ENCODE data around the gene MOV10L1. TPM values are rescaled to one million over a fixed set of nuclear protein-coding genes. Genes with fewer than 3 reads are reported as not detected.

Gene MOV10L1
- total and polyA plus RNA-seq, 9 of the 15 experiments (the other 6 are each of a cell fraction or from before 2014, with no cell fraction given) = 0.06 to 0.43 (median 0.15) TPM

GRCh38 chr22:50141891-50142363 is 52.1 kb downstream of the MOV10L1 start (continued):
- peak; percentile 67; the same call in 1 of the 2 replicates for TF ChIP-seq ZBTB7A (IDR thresholded peaks at IDR 0.05; ENCODE audit: borderline replicate concordance, control insufficient read depth, low read depth, low read length)
- TF ChIP-seq TAF15 (IDR thresholded peaks at IDR 0.05; ENCODE audit: low read depth, low read length) = no peak

GRCh38 chr22:50143096-50143495 is 53.3 kb downstream of the MOV10L1 start:
- no peaks in the 10 kb centered on the region for H3K9me3 ChIP-seq (replicated peaks; ENCODE audit: control insufficient read depth, insufficient read depth, low read depth, low read length)
- no peaks in the 10 kb centered on the region for H4K20me1 ChIP-seq (replicated peaks; ENCODE audit: control insufficient read depth, insufficient read depth, low read length)
- no peak overlapping the region for H3K27ac ChIP-seq (ENCODE audit: extremely low read depth, low read depth, low read length)
- H2AFZ ChIP-seq (ENCODE audit: low read depth, low read length) = no peak overlapping the region
- no peak for ATAC-seq
- no peaks in the 10 kb centered on the region for H3K79me2 ChIP-seq (ENCODE audit: control insufficient read depth, insufficient read depth, low read length)
- ChIA-PET POLR2A (no interaction called here), CTCF (ENCODE audit: low intra/inter-chr PET ratio) (no interaction called here)
- no peak overlapping the region for H3K4me3 ChIP-seq
- H3K4me2 ChIP-seq (ENCODE audit: insufficient read depth, low read length) = no peak overlapping the region
- no TSS peak for BruUV-seq (replicated peaks)
- peaks cover 14 to 31% of the 10 kb centered on the region in 2 experiments; a peak in 4 of 5 replicates for H3K4me1 ChIP-seq (replicated peaks in 1 of 2; ENCODE audit: control insufficient read depth in 2 of 2, insufficient read depth in 2 of 2, low read length in 2 of 2)
- DNase-seq (ENCODE audit: extremely low read depth in 1 of 4, low spot score in 3 of 4) = no peak
- no peaks in the 10 kb centered on the region for H3K27me3 ChIP-seq (ENCODE audit: control insufficient read depth in 2 of 2, insufficient read depth in 2 of 2, low read length in 2 of 2)
- no peak for TF ChIP-seq ZNF431 (CRISPR knock-in tag; IDR thresholded peaks at IDR 0.05)
- no peaks in the 10 kb centered on the region for H3K36me3 ChIP-seq (ENCODE audit: control insufficient read depth, insufficient read depth, low read length)
- intact Hi-C loops (cut with micrococcal nuclease) (loop anchor here (10.0 kb wide), 1 partner anchor 202 kb away; the partner anchor contains the start of gene PPP6R2), in situ Hi-C loops (cut with MboI) (loop anchor here (5.0 kb wide), 1 partner anchor 69 kb away; no protein-coding TSS in a partner anchor)
- FAIRE-seq = no peak
- WGBS (ENCODE audit: insufficient coverage, low coverage, missing lambda C conversion rate) = 57% methylated on average over 7 of the region's 7 CpGs
- H3K9ac ChIP-seq (ENCODE audit: insufficient read depth in 1 of 2, low read depth in 2 of 2, low read length in 2 of 2) = no peak overlapping the region
- no peaks in the 10 kb centered on the region for H3K9me1 ChIP-seq (ENCODE audit: control insufficient read depth, insufficient read depth, low read length)

Measured in K562 (cell line).